Right lobe of liver (tissue), 4 donors: ENCODE measurements around the gene FAHD2B.
"Not testable (repeated sequence)": the region's sequence is repeated elsewhere in the genome, so short reads cannot be mapped to it uniquely, and the experiment has no call there.

Experiments used
- CTCF ChIP-seq, 4 donors: fragments of 200-600 bp in 3 of 4; fragments of 450-650 bp in 1 of 4; IDR thresholded peaks; one replicate each; pipeline versions ENCODE4 v1.5.1 to v1.8.0; 2016 to 2022; ENCODE audit warnings: antibody characterized with exemption in 4 of 4, mild to moderate bottlenecking in 2 of 4
- POLR2A ChIP-seq: fragments of 450-650 bp; IDR thresholded peaks from one replicate; pipeline ENCODE4 v1.6.1; 2017; ENCODE audit warnings: antibody characterized with exemption, mild to moderate bottlenecking
- donor health status: DM: no; HTN: no; CAD: no.
- donor health status: DM: no; HTN: no; CAD: no.
- donor health status: DM: no; HTN: yes; CAD: no.

- TF ChIP-seq CTCF (IDR thresholded peaks at IDR 0.05); POLR2A: not testable (repeated sequence)
Observed at GRCh38 chr2:97113882-97114255, 19.2 kb upstream of the FAHD2B start.
